ENCODE results near the gene FAM89A.

Gene FAM89A

GRCh38 chr1:231074046-231074445 lies 34.0 kb upstream of the FAM89A start:
- TF ChIP-seq CTCF (IDR thresholded peaks at IDR 0.05; ENCODE audit: insufficient read depth, low read depth, low read length, missing control alignments): no peak
- no peak overlapping the region for H3K4me3 ChIP-seq (ENCODE audit: low read length)
- DNase-seq (ENCODE audit: low read depth): no peak

- TF ChIP-seq CTCF (IDR thresholded peaks at IDR 0.05; ENCODE audit: insufficient read depth, low read depth, low read length, missing control alignments): no peak
- no peak overlapping the region for H3K4me3 ChIP-seq (ENCODE audit: low read length)
- DNase-seq (ENCODE audit: low read depth): no peak
These were observed 33.3 kb upstream of the FAM89A start for GRCh38 chr1:231073331-231073730.

GRCh38 chr1:231072502-231073094 lies 32.5 kb upstream of the FAM89A start:
- H3K4me3 ChIP-seq (ENCODE audit: low read length): no peak overlapping the region
- TF ChIP-seq CTCF (IDR thresholded peaks at IDR 0.05; ENCODE audit: insufficient read depth, low read depth, low read length, missing control alignments): no peak
- no peak for DNase-seq (ENCODE audit: low read depth)

GRCh38 chr1:231072041-231072440 lies 32.0 kb upstream of the FAM89A start:
- H3K4me3 ChIP-seq (ENCODE audit: low read length): no peak overlapping the region
- no peak for DNase-seq (ENCODE audit: low read depth)
- TF ChIP-seq CTCF (IDR thresholded peaks at IDR 0.05; ENCODE audit: insufficient read depth, low read depth, low read length, missing control alignments): no peak

GRCh38 chr1:231070758-231071444 lies 30.8 kb upstream of the FAM89A start:
- no peak for TF ChIP-seq CTCF (IDR thresholded peaks at IDR 0.05; ENCODE audit: insufficient read depth, low read depth, low read length, missing control alignments)
- DNase-seq (ENCODE audit: low read depth): no peak
- no peak overlapping the region for H3K4me3 ChIP-seq (ENCODE audit: low read length)

GRCh38 chr1:231069333-231069732 lies 29.3 kb upstream of the FAM89A start:
- no peak for DNase-seq (ENCODE audit: low read depth)
- H3K4me3 ChIP-seq (ENCODE audit: low read length): no peak overlapping the region
- no peak for TF ChIP-seq CTCF (IDR thresholded peaks at IDR 0.05; ENCODE audit: insufficient read depth, low read depth, low read length, missing control alignments)

- TF ChIP-seq CTCF (IDR thresholded peaks at IDR 0.05; ENCODE audit: insufficient read depth, low read depth, low read length, missing control alignments): no peak
- no peak overlapping the region for H3K4me3 ChIP-seq (ENCODE audit: low read length)
- DNase-seq (ENCODE audit: low read depth): no peak
These were observed 28.7 kb upstream of the FAM89A start for GRCh38 chr1:231068762-231069161.
